ENCODE measurements around the gene APBA3. TPM values are rescaled to one million over a fixed set of nuclear protein-coding genes. Genes with fewer than 3 reads are reported as not detected.

Gene APBA3, protein sequence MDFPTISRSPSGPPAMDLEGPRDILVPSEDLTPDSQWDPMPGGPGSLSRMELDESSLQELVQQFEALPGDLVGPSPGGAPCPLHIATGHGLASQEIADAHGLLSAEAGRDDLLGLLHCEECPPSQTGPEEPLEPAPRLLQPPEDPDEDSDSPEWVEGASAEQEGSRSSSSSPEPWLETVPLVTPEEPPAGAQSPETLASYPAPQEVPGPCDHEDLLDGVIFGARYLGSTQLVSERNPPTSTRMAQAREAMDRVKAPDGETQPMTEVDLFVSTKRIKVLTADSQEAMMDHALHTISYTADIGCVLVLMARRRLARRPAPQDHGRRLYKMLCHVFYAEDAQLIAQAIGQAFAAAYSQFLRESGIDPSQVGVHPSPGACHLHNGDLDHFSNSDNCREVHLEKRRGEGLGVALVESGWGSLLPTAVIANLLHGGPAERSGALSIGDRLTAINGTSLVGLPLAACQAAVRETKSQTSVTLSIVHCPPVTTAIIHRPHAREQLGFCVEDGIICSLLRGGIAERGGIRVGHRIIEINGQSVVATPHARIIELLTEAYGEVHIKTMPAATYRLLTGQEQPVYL
- 19.2 and 19.8 TPM in 2 replicates for total RNA-seq

DNA sequence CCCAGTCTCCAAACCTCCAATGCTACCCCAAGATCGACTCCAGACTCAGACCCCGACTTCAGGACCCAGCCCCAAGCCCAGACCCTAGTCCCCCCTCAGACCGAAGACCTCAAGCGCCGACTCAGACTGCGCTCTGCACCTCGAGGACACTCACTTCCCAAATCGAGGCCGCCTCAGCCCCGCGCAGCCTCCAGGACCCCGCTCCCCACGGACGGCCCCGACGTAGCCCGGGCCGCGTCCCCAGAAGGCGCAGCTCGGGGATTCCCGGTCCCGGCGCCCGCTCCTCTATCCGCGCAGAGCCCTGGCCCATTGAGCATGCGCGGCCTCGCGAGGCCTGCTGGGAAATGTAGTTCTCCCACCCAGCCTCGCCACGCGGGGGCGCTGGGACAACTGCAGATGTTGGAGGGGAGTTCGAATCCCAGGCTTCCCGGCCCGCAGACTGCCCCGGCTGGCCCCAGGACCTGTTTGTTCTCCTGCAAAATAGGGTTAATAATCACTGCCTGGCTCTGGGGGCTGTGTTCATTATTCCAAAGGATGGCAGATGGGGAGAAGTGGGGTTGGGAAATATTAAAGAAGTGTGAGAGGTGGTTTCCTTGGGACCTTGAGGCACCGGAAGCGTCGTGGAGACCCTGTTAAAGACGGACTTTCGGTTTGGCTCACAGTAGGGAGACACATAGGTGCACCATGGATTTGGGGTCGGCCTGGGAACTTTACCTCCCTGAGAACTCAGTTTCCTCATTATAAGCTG, at the start of gene APBA3:
TSS of gene APBA3 (minus strand) at position 311 of the 748 bp plus-strand sequence. CDS start 1,428 bp downstream, outside the sequence.

DNA sequence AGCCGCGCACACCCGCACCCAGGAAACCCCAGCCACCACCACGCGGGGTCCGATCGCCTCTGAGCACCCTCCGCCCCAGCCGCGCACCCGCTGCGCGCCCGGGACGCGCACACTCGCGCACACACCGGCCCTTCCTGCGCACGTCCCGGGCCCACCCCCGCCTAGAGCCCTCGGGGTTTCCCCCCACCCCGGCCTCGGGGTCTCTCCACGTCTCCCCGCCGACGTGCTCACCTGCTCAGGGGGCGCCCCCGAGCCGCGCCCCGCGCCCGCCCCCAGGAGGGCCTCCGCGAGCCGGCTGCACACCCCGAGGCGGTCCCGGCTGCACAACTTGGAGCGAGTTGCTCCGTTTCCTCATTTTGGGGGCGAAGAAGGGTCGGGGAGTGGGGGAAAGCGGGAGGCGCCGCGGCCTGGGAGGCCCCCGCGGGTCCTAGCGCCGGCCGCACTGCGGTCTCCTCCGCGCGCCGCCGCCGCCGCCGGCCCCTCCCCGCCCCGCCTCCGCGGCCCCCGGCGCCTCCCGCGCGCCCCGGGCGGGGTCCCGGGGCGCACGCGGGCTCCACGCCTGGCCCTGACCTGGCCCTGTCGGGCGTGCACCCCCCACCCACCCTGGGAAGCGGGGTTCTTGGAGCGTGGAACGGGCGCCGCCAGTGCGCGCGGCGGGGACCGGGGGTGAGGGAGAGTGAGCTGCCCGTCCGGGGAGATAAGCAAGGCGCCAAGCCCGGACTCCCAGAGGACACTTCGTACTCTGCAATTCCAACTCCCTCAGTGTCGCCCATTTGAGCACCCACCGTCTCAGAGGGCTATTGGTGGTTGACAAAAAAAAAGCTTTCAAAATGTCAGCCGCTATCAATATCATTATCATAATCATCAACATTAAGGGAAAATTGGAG, 24.7 kb upstream of the APBA3 start, which contains the start of gene MATK:
TSS of gene MATK (minus strand) at position 444 of the 887 bp plus-strand sequence. CDS start 1,246 bp downstream, outside the sequence.

DNA sequence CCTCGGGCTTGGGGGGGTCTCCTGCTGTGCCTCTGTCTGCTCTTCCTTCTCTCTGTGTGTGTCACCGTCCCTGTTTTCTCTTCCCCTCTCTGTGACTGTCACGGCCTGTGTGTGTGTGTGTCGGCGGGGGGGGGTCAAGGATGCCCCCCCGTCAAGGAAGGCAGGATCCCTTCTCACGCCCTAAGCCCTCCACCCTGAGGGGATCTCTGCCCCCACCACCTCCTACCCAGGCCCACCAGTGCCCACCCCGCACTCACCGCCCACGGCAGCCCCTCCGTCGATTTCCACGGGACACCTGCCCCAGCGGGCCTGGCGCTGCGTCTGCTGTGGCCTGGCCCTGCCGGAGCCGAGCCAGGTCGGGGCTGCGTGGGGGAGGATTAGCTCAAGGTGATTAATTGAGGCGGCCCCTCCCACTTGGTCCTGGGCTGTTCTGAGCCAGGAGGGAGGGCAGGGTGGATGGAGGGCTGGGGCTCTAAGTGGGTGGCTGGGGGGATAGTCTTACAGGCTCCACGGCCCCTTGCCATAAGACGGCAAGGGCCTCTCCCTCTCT, 10.5 kb upstream of the APBA3 start, which contains the start of gene RAX2:
TSS of gene RAX2 (minus strand) at position 323 of the 550 bp plus-strand sequence. CDS start 486 bp downstream, outside the sequence.

DNA sequence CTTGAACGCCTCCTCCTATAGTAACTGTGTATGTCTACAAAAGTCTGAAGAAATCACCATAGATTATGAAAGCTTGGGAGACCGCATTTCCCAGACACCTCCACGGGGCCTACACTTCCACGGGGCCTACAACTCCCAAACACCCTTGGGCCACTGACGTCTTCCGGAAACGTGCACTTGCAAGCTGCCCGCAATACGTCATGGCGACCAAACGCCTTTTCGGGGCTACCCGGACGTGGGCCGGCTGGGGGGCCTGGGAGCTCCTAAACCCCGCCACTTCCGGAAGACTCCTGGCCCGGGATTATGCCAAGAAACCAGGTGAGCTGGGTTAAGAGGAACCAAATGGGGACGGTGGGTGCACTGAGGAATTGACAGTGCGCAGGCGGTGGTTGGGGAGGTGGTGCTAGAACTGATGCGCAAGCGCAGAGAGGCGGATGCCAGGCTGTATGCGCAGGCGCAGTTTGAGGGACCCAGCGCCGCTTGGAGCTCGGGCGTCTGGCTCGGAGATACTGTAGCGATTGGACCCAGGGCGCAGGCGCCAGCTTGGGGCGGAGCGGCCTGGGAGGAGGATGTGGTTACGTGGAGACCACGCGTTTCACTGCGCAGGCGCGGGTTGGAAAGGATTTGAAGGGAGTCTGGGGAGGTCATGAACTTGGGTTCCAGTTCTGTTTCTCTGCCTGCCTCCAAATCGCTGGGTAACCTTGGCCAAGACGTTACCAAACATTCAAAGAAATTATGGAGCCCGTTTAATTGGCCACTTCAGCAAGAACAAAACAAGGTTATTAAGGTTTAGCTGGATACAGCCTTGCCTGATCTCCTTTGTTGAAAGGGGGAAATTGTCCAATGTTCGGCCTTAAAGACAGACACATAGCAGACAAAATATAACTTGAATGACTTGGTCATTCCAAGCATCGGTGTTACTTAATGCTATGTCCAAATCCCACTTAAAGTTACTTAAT, 1.3 kb upstream of the APBA3 start, which contains the start of gene MRPL54:
TSS of gene MRPL54 (plus strand) at position 182 of the 959 bp plus-strand sequence. CDS start at position 201, 19 bp downstream.

DNA sequence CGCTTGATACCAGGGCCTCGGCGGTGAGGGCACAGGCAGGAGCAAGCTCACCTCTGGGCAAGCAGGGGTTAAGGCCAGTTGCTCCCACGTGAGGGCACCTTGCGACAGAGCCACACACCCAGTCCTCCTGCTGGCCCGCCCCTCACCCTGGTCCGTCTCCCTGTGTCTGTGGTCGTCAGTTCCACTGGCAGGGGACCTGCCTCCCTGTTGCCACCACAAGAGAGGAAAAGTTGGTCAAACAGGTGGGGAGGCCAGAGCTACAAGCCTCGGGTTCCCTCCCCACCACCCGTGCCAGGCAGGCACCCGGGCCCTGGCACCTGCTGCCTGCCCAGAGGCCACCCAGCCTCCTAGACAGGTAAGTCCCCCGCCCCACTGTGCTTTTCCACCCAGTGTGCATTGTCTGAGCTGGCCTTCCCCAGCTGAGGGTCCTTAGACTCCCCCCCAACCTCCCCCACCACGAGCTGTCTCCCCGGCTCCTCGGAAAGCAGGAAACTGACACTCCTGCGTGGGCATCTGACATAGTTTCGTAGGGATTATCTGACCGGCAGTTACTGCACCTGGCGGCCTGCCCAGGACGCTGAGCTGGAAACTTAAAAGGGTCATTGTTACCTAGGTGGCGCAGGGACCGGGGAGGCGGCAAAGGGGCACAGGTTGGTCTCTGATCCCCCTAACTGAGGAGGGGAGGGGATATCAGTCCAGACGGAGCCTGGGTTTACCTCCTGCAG, 53.1 kb downstream of the APBA3 start, which contains the start of gene TJP3:
TSS of gene TJP3 (plus strand) at position 178 of the 725 bp plus-strand sequence. CDS start 20,049 bp downstream, outside the sequence.

Other genes with a start within 250 kb of the APBA3 start
- not detected in 2 replicates for gene TEKTIP1, start 222.5 kb downstream of the APBA3 start, total RNA-seq
- 70.3 and 77.4 TPM in 2 replicates for gene MFSD12, start 204.1 kb downstream of the APBA3 start, total RNA-seq
- gene HMG20B, start 188.7 kb downstream of the APBA3 start, total RNA-seq, result 169 and 170 TPM in 2 replicates
- gene GIPC3, start 176.2 kb downstream of the APBA3 start, total RNA-seq, result 0.15 and 0.17 TPM in 2 replicates
- 1.8 and 3.4 TPM in 2 replicates for gene TBXA2R, start 154.8 kb downstream of the APBA3 start, total RNA-seq
- 36.3 and 38.5 TPM in 2 replicates for gene CACTIN, start 134.9 kb downstream of the APBA3 start, total RNA-seq
- gene PIP5K1C, start 61.2 kb downstream of the APBA3 start, total RNA-seq, result 18.8 and 21.1 TPM in 2 replicates
- not detected in 2 replicates for gene TJP3, start 53.3 kb downstream of the APBA3 start, total RNA-seq
- 92.8 and 93.9 TPM in 2 replicates for gene MRPL54, start 990 bp upstream of the APBA3 start, total RNA-seq
- not detected in 2 replicates for gene RAX2, start 10.5 kb upstream of the APBA3 start, total RNA-seq
- not detected in 2 replicates for gene MATK, start 24.7 kb upstream of the APBA3 start, total RNA-seq
- gene ZFR2, start 107.3 kb upstream of the APBA3 start, total RNA-seq, result not detected in 2 replicates
- gene ATCAY, start 119.0 kb upstream of the APBA3 start, total RNA-seq, result under 0.01 and 0.67 TPM in 2 replicates
- gene NMRK2, start 171.4 kb upstream of the APBA3 start, total RNA-seq, result not detected in 2 replicates
- 51.8 and 52.2 TPM in 2 replicates for gene DAPK3, start 209.4 kb upstream of the APBA3 start, total RNA-seq
- 2,452 and 2,593 TPM in 2 replicates for gene EEF2, start 223.8 kb upstream of the APBA3 start, total RNA-seq
- 14.3 and 20.5 TPM in 2 replicates for gene PIAS4, start 246.0 kb upstream of the APBA3 start, total RNA-seq